Upper lobe of left lung (tissue), 6 donors: ENCODE results near the gene RTL10. TPM values are rescaled to one million over a fixed set of nuclear protein-coding genes. Genes with fewer than 3 reads are reported as not detected.

Experiments used
- ATAC-seq, 2 donors: fragments of 200-7000 bp; cut with Tn5 transposase; one replicate each; pipeline ENCODE4 v1.9.1; 2022; ENCODE audit warnings: mild to moderate bottlenecking in 2 of 2, moderate library complexity in 2 of 2; ENCODE audit not compliant: low FRiP score in 2 of 2
- DNase-seq, 2 donors: peaks; one replicate each; pipeline ENCODE4 v3.0.0-alpha.2; 2019 to 2020
- H3K27ac ChIP-seq, 4 donors: fragments of 200-600 bp; sonication (generic); one replicate each; pipeline ENCODE4 v1.5.1; 2016 to 2019
- H3K27me3 ChIP-seq, 4 donors: fragments of 200-600 bp; sonication (generic); one replicate each; pipeline ENCODE4 v1.5.1; 2017 to 2019
- H3K36me3 ChIP-seq, 4 donors: fragments of 200-600 bp; sonication (generic); one replicate each; pipeline ENCODE4 v1.5.1; 2016 to 2019
- H3K4me1 ChIP-seq, 4 donors: fragments of 200-600 bp; sonication (generic); one replicate each; pipeline ENCODE4 v1.5.1; 2018 to 2019
- H3K4me3 ChIP-seq, 4 donors: fragments of 200-600 bp; sonication (generic); one replicate each; pipeline ENCODE4 v1.5.1; 2017 to 2019; ENCODE audit warnings: mild to moderate bottlenecking in 2 of 4, moderate library complexity in 1 of 4
- H3K9me3 ChIP-seq, 4 donors: fragments of 200-600 bp; sonication (generic); one replicate each; pipeline ENCODE4 v1.5.1; 2018 to 2019
- CTCF ChIP-seq, 6 experiments: fragments of 450-650 bp in 4 of 6; fragments of 200-600 bp in 2 of 6; sonication (generic) in 2 of 6; IDR thresholded peaks; one replicate each; pipeline ENCODE4 v1.5.1; 2016 to 2019; ENCODE audit warnings: antibody characterized with exemption in 6 of 6
- EP300 ChIP-seq, 4 donors: sonication (generic); formaldehyde crosslinking; IDR thresholded peaks; one replicate each; pipeline ENCODE4 v1.5.1; 2017; ENCODE audit warnings: antibody characterized with exemption in 4 of 4, control low read depth in 2 of 4
- POLR2A ChIP-seq, 4 donors: fragments of 450-650 bp; IDR thresholded peaks; one replicate each; pipeline ENCODE4 v1.5.1; 2016 to 2017; ENCODE audit warnings: antibody characterized with exemption in 4 of 4, mild to moderate bottlenecking in 2 of 4
- POLR2AphosphoS5 ChIP-seq, 2 donors: sonication (generic); formaldehyde crosslinking; IDR thresholded peaks; one replicate each; pipeline ENCODE4 v1.5.1; 2017; ENCODE audit warnings: antibody characterized with exemption in 2 of 2
- WGBS, 2 donors: methylation state at CpG; one replicate each; pipeline ENCODE4 v1.1.5; 2017 to 2018; 5-methylcytosine and 5-hydroxymethylcytosine counted together
- total RNA-seq, 6 donors: library from RNA; depleted of rRNA in 4 of 6; stranded (reverse); fragments of >200 nt in 4 of 6; gene quantifications; one replicate each; pipeline versions ENCODE4 v1.1.0 to v1.2.1, GENCODE V29; 2016 to 2021
- donor health status: DM: no; HTN: no; CAD: no; lungs with moderate emphysema.
- donor health status: DM: no; HTN: yes; CAD: no; lungs with severe emphysema.

RTL10 gene
- total RNA-seq, 6 donors from 2014 or later, result 16.4 to 27.4 (median 24.1) TPM

GRCh38 chr22:19864538-19865106 is 9.9 kb upstream of the RTL10 start:
- Histone ChIP-seq H3K9me3 (no peaks in the 10 kb centered on the region), H3K36me3 (no peaks in the 10 kb centered on the region), H3K4me3 (no peak overlapping the region), H3K27ac (no peak overlapping the region), H3K27me3 (no peaks in the 10 kb centered on the region), H3K4me1 (no peaks in the 10 kb centered on the region)
- DNase-seq (no peak), ATAC-seq (no peak)
- TF ChIP-seq POLR2A (IDR thresholded peaks at IDR 0.05) (no peak), EP300 (IDR thresholded peaks at IDR 0.05) (no peak), POLR2AphosphoS5 (IDR thresholded peaks at IDR 0.05) (no peak), CTCF (IDR thresholded peaks at IDR 0.05) (no peak)
- 94 to 95% methylated on average over 5 of the region's 5 CpGs for whole genome bisulfite sequencing, 2 donors

GRCh38 chr22:19863571-19863970 is 8.9 kb upstream of the RTL10 start:
- WGBS, 2 donors, result 86 to 97% methylated on average over 5 of the region's 5 CpGs
- H3K4me1 ChIP-seq, result no peaks in the 10 kb centered on the region

GRCh38 chr22:19862619-19863246 is 8.1 kb upstream of the RTL10 start:
- 83 to 95% methylated on average over 13 of the region's 13 CpGs for WGBS, 2 donors
- Histone ChIP-seq H3K27me3 (no peaks in the 10 kb centered on the region), H3K4me1 (no peaks in the 10 kb centered on the region), H3K9me3 (no peaks in the 10 kb centered on the region), H3K4me3 (no peak overlapping the region), H3K36me3 (no peaks in the 10 kb centered on the region), H3K27ac (no peak overlapping the region)
- TF ChIP-seq POLR2A (IDR thresholded peaks at IDR 0.05), result no peak
- TF ChIP-seq POLR2AphosphoS5 (IDR thresholded peaks at IDR 0.05), result no peak
- TF ChIP-seq CTCF (IDR thresholded peaks at IDR 0.05), result no peak
- no peak for TF ChIP-seq EP300 (IDR thresholded peaks at IDR 0.05)
- DNase-seq (no peak), ATAC-seq (no peak)

More at GRCh38 chr22:19863571-19863970, 8.9 kb upstream of the RTL10 start:
- no peak overlapping the region for H3K4me3 ChIP-seq
- no peaks in the 10 kb centered on the region for H3K36me3 ChIP-seq
- TF ChIP-seq EP300 (IDR thresholded peaks at IDR 0.05) (no peak), CTCF (IDR thresholded peaks at IDR 0.05) (no peak)
- H3K9me3 ChIP-seq, result no peaks in the 10 kb centered on the region
- no peaks in the 10 kb centered on the region for H3K27me3 ChIP-seq
- DNase-seq, result no peak
- H3K27ac ChIP-seq, result no peak overlapping the region
- no peak for ATAC-seq

GRCh38 chr22:19859861-19860510 is 5.3 kb upstream of the RTL10 start:
- H3K27ac ChIP-seq, result no peak overlapping the region
- DNase-seq (no peak), ATAC-seq (no peak)
- peaks cover 10 to 14% (median 12%) of the 10 kb centered on the region in 4 donors for H3K4me1 ChIP-seq
- H3K9me3 ChIP-seq, result no peaks in the 10 kb centered on the region
- no peak overlapping the region for H3K4me3 ChIP-seq
- H3K27me3 ChIP-seq, result no peaks in the 10 kb centered on the region
- H3K36me3 ChIP-seq, result no peaks in the 10 kb centered on the region
- TF ChIP-seq POLR2A (IDR thresholded peaks at IDR 0.05), result no peak
- no peak for TF ChIP-seq POLR2AphosphoS5 (IDR thresholded peaks at IDR 0.05)
- TF ChIP-seq CTCF (IDR thresholded peaks at IDR 0.05), result no peak
- TF ChIP-seq EP300 (IDR thresholded peaks at IDR 0.05), result no peak
- WGBS, 2 donors, result 87 to 96% methylated on average over 8 of the region's 8 CpGs
